Measurements from ENCODE around the gene CTSD. TPM values are rescaled to one million over a fixed set of nuclear protein-coding genes. Genes with fewer than 3 reads are reported as not detected.

Gene CTSD
- total RNA-seq, 1 donor, result 519 TPM

DNA sequence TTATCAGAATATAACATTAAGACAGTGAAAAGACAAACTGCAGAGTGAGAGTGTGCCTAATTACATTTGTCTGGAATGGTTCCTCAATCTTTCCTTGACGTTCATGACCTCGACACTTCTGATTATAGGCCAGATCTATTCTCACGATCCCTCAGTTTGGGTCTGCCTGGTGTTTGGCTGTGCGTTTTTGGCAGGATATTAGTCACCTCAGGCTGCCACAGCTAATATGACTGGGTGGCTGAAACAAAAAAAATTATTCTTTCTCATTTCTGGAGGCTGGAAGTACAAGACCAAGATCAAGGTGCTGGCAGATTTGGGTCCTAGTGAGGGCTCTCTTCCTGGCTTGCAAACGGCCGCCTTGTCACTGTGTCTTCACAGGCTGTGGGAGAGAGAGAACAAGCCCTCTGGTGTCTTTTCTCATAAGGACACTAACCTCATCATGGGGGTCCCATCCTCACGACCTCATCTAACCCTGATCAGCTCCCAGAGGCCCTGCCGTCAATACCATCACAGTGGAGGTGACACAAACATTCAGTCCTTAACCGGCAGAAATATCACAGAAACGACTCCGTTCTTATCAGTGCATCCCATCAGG lies 36.5 kb downstream of the CTSD start:
- no peaks in the 10 kb centered on the region for H3K9me3 ChIP-seq (ENCODE audit: low read depth, low read length)
- DNase-seq (ENCODE audit: insufficient read length, low spot score, missing footprints), result no peak

DNA sequence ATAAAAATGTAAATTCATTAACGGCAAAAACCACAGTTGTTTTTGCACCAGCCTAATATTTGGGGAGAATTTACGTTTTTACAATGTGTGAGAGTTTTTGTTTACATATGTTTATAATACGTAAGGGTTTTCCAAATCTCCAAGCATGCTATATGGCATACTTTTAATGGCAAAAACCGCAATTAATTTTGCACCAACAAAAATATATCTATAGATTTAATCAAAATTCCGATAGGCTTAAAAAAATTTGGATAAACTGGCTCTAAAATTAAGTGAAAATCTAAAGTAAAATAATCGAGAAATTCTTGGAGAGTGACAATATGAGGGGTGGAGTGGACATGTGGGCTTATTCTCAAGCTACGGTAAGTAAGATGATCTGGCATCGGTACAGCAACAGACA lies 43.9 kb downstream of the CTSD start:
- Histone ChIP-seq H3K4me1 (ENCODE audit: insufficient read depth, low read length) (no peaks in the 10 kb centered on the region), H4K20me1 (ENCODE audit: insufficient read depth, low read length) (no peaks in the 10 kb centered on the region), H3K27ac (ENCODE audit: low read depth, low read length) (no peak overlapping the region), H3K4me3 (ENCODE audit: insufficient read depth, low read length) (no peak overlapping the region), H3K36me3 (ENCODE audit: insufficient read depth, low read length) (no peaks in the 10 kb centered on the region), H3K79me2 (ENCODE audit: insufficient read depth, low read length) (no peaks in the 10 kb centered on the region), H3K4me2 (ENCODE audit: insufficient read depth, low read length) (no peak overlapping the region), H3K9me3 (ENCODE audit: low read depth, low read length) (no peaks in the 10 kb centered on the region), H3K27me3 (ENCODE audit: insufficient read depth, low read length) (peaks cover 17% of the 10 kb centered on the region), H2AFZ (ENCODE audit: low read length) (no peak overlapping the region)
- no peak for DNase-seq (ENCODE audit: insufficient read length, low spot score, missing footprints)
- TF ChIP-seq, protein P1, sequence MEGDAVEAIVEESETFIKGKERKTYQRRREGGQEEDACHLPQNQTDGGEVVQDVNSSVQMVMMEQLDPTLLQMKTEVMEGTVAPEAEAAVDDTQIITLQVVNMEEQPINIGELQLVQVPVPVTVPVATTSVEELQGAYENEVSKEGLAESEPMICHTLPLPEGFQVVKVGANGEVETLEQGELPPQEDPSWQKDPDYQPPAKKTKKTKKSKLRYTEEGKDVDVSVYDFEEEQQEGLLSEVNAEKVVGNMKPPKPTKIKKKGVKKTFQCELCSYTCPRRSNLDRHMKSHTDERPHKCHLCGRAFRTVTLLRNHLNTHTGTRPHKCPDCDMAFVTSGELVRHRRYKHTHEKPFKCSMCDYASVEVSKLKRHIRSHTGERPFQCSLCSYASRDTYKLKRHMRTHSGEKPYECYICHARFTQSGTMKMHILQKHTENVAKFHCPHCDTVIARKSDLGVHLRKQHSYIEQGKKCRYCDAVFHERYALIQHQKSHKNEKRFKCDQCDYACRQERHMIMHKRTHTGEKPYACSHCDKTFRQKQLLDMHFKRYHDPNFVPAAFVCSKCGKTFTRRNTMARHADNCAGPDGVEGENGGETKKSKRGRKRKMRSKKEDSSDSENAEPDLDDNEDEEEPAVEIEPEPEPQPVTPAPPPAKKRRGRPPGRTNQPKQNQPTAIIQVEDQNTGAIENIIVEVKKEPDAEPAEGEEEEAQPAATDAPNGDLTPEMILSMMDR (IDR thresholded peaks at IDR 0.05; ENCODE audit: extremely low read depth, low read depth, low read length), result no peak

More for the DNA sequence above, 36.5 kb downstream of the CTSD start:
- Histone ChIP-seq H3K27me3 (ENCODE audit: insufficient read depth, low read length) (peaks cover 41% of the 10 kb centered on the region), H3K79me2 (ENCODE audit: insufficient read depth, low read length) (no peaks in the 10 kb centered on the region), H3K4me2 (ENCODE audit: insufficient read depth, low read length) (no peak overlapping the region), H3K4me3 (ENCODE audit: insufficient read depth, low read length) (no peak overlapping the region), H3K4me1 (ENCODE audit: insufficient read depth, low read length) (no peaks in the 10 kb centered on the region), H2AFZ (ENCODE audit: low read length) (no peak overlapping the region), H3K36me3 (ENCODE audit: insufficient read depth, low read length) (no peaks in the 10 kb centered on the region), H4K20me1 (ENCODE audit: insufficient read depth, low read length) (no peaks in the 10 kb centered on the region), H3K27ac (ENCODE audit: low read depth, low read length) (no peak overlapping the region)
- TF ChIP-seq, protein P1 (IDR thresholded peaks at IDR 0.05; ENCODE audit: extremely low read depth, low read depth, low read length), result no peak

DNA sequence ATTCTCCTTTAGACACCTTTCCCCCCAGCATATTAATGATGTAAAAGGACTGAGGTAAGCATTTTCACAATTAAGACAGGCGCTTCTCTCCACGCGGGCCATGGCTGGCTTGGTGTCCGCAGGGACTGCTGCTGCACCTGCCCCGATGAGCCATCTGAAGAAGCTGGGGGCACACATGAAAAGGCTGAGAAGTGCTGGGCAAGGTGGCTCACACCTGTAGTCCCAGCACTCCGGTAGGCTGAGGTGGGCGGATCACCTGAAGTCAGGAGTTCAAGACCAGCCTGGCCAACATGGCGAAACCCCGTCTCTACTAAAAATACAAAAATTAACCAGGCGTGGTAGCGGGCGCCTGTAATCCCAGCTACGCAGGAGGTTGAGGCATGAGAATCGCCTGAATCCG lies 45.4 kb downstream of the CTSD start:
- Histone ChIP-seq H3K79me2 (ENCODE audit: insufficient read depth, low read length) (no peaks in the 10 kb centered on the region), H2AFZ (ENCODE audit: low read length) (no peak overlapping the region), H4K20me1 (ENCODE audit: insufficient read depth, low read length) (no peaks in the 10 kb centered on the region), H3K36me3 (ENCODE audit: insufficient read depth, low read length) (no peaks in the 10 kb centered on the region), H3K27ac (ENCODE audit: low read depth, low read length) (no peak overlapping the region), H3K4me3 (ENCODE audit: insufficient read depth, low read length) (no peak overlapping the region), H3K27me3 (ENCODE audit: insufficient read depth, low read length) (peaks cover 17% of the 10 kb centered on the region), H3K9me3 (ENCODE audit: low read depth, low read length) (no peaks in the 10 kb centered on the region), H3K4me2 (ENCODE audit: insufficient read depth, low read length) (no peak overlapping the region), H3K4me1 (ENCODE audit: insufficient read depth, low read length) (no peaks in the 10 kb centered on the region)
- TF ChIP-seq, protein P1 (IDR thresholded peaks at IDR 0.05; ENCODE audit: extremely low read depth, low read depth, low read length), result no peak
- no peak for DNase-seq (ENCODE audit: insufficient read length, low spot score, missing footprints)

DNA sequence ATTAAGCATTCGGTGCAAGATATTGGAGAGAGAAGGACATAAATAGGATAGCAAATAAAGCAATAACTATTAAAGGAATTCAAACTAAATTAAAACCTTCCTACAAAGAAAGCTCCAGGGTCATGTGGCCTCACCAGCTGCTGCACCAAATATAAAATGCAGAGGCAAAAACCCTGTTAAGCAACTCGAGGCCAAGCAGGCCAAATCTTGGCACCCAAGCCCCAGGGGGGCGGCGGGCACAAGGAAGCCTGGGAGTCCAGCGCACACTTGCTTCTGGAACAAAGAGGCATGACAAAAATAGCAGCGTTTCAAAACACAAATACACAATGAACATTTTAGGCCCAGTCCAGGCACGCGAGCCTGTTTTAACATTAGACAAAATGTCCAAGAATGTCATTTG lies 46.0 kb downstream of the CTSD start:
- no peaks in the 10 kb centered on the region for H3K79me2 ChIP-seq (ENCODE audit: insufficient read depth, low read length)
- no peak overlapping the region for H3K4me2 ChIP-seq (ENCODE audit: insufficient read depth, low read length)
- no peak for DNase-seq (ENCODE audit: insufficient read length, low spot score, missing footprints)
- no peaks in the 10 kb centered on the region for H3K36me3 ChIP-seq (ENCODE audit: insufficient read depth, low read length)
- no peak overlapping the region for H3K4me3 ChIP-seq (ENCODE audit: insufficient read depth, low read length)
- no peaks in the 10 kb centered on the region for H3K4me1 ChIP-seq (ENCODE audit: insufficient read depth, low read length)
- TF ChIP-seq, protein P1 (IDR thresholded peaks at IDR 0.05; ENCODE audit: extremely low read depth, low read depth, low read length), result no peak
- no peaks in the 10 kb centered on the region for H4K20me1 ChIP-seq (ENCODE audit: insufficient read depth, low read length)
- H2AFZ ChIP-seq (ENCODE audit: low read length), result no peak overlapping the region
- peaks cover 12% of the 10 kb centered on the region for H3K27me3 ChIP-seq (ENCODE audit: insufficient read depth, low read length)
- no peak overlapping the region for H3K27ac ChIP-seq (ENCODE audit: low read depth, low read length)
- no peaks in the 10 kb centered on the region for H3K9me3 ChIP-seq (ENCODE audit: low read depth, low read length)
